GM12873 (cell line): Measurements from ENCODE around the gene AVPR1A.

Experiments
- CTCF ChIP-seq: IDR thresholded peaks from 2 replicates; pipeline ENCODE4 v1.5.1; 2012; ENCODE audit warnings: low read depth, mild to moderate bottlenecking, moderate library complexity, low read length, control low read depth; ENCODE audit not compliant: insufficient read depth; ENCODE audit errors: missing control alignments

The AVPR1A gene

GRCh38 chr12:63150713-63151622, at the start of gene AVPR1A:
Gene AVPR1A, minus strand, starts transcription at chr12:63151201. Its CDS starts 365 bp downstream, at chr12:63150836.
- no peak for TF ChIP-seq CTCF

GRCh38 chr12:63196168-63196567, 45.2 kb upstream of the AVPR1A start:
- no peak for TF ChIP-seq CTCF

- TF ChIP-seq CTCF, result no peak
These were observed 28.2 kb upstream of the AVPR1A start for GRCh38 chr12:63179224-63179623.

- no peak for TF ChIP-seq CTCF
These were observed 19.3 kb upstream of the AVPR1A start for GRCh38 chr12:63170321-63170720.

- TF ChIP-seq CTCF, result no peak
These were observed 13.9 kb upstream of the AVPR1A start for GRCh38 chr12:63164911-63165310.

GRCh38 chr12:63163541-63163940, 12.5 kb upstream of the AVPR1A start:
- no peak for TF ChIP-seq CTCF

GRCh38 chr12:63155375-63155774, 4.4 kb upstream of the AVPR1A start:
- TF ChIP-seq CTCF, result no peak
